GM18858 (cell line): ENCODE results near the gene KTN1.

Experiments
- ATAC-seq: cut with Tn5 transposase; IDR thresholded peaks from one replicate; pipeline ENCODE4 v1.9.1; 2021; ENCODE audit not compliant: unreplicated experiment

The KTN1 gene

DNA sequence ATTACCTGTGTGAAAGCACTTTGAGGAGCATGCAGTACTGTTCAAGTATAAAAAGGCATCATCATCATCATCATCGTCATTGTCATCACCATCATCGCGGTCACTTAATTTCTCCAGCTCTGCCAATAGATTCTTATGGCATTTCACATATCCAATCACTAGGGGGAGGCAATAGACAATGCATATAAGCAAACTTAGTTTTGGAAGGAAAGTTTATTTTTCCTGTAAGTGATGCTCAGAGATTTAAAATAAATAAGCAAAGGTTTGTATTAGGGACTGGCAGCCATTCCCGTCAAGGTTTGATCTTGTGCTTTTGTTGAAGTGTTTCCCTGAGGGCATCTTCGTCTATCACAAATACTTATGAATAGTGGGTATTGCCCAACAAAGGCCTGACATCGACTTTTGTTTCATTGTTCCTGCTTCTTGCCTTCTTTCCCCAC is 127.4 kb downstream of the KTN1 start:
- no peak for ATAC-seq

DNA sequence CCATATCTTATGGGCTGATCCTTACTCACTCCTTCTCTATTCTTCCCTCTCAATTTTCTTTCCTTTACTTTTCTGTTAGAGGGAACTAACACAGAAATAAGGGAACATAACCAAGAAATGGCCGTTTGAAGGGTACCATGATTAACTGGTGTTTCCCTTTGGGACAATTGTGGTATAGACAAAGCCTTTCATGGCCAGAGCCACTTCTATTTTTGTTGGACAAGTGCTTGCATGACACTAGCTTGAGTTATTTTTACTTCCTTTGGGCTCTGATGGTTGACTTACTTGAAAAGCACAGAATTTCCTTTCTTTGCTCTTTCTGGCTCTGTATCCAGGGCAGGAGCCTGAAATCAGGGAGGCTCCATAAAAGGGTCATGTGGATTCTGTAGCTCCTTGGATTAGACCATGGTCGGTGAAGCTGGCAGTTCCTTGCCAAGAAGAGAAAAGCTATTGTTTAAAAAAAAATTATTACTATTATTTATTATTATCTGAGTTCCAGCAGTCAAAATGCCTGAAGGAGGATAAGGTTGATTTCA is 130.6 kb downstream of the KTN1 start:
- no peak for ATAC-seq

DNA sequence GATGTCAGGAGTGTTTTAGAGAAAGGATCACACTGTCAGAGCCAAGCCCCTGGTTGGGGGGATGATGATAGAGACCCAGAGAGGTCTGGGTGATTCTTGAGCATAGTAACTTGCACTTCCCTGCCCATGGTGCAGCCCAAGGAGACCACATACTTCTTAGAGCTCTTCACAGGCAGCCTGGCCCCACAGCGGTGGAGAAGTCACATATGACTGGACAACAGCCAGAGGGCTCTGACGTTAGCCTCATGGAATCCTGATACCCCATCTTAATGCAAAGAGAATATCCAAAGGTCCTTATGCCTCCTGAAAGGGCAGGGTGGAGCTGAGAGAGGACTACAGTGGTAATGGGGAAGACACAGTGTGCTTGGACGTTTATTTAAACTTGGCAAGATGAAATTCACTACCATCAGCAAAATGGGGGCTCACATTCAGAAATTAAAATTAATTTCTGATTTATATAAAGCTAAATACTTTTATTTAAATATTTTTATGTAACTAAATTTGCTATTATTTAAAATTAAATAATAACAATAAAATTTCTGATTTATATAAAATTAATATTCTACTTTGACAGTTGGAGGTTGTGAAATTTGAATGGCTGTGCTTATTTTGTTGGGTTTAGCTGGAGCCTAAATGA is 131.3 kb downstream of the KTN1 start:
- no peak for ATAC-seq

DNA sequence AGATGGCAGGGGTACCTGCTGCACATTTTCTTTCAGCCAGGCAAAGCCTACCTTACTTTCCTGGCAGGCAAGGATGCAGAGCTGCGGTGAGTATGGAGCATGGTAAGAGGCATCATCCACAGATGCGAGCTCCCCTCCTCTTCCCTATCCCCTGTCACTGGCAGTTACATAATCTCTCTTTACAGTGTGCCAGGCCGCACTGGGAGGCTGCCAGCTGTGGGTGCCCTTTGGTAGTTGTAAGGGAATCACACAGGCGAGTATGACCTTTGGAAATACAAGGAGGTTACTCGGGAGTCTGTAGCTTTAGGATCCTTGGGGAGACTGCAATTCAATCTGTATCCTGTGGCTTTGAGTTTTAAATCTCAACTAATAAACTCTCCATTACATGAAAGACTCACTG is 132.5 kb downstream of the KTN1 start:
- no peak for ATAC-seq

DNA sequence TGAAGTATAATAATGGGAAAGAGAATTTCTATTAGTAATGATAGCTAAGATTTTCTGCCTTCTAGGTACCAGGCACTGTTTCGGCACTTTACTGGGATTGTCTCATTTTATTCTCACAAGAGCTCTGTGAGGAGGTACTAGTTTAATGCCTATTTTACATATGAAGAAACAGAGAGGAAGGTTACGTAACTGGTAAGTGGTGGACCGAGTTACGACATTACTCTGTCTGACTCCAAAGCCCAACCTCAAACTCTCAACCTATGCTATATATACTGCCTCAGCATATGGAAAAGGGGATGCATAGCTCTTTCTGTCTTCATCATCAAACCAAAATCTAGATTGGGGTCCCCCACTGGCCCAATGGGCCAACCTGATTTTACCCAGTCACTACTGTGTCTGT is 133.5 kb downstream of the KTN1 start:
- ATAC-seq = no peak

DNA sequence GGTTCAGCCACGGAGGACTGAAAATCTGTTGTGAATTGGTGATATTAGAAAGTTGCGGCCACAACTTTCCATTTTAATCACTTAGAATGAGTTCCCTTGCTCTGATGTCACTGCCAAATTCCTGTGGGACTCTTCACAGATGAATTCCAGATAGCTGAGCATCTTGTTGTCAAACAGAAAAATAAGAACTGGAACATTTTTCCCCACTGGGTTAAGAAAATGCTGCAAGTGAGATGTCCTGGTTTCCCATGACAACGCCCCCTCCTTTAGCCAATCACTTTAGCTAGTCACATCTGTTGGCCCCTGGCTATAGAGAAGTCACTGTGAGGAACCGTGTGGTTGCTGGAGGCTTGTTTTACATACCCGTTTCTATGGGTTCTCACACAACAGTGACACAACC is 135.9 kb downstream of the KTN1 start:
- ATAC-seq = no peak

DNA sequence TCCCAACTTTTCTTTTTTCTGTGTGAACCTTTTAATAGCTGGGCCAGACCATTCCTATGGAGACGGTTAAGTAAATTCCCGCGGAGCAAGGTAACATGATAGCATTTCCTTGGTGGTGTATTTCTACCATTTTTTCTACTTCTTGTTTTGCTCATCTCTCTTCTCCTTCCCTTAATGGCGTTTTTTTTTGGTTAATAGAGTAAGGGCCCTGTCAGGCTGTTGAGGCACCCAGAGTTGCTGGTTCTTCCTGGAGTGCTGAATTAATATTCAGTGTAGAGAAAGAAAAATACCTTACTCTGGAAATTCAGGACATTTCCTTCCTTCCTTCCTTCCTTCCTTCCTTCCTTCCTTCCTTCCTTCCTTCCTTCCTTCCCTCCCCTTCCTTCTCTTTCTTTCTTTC is 137.6 kb downstream of the KTN1 start:
- ATAC-seq = no peak

DNA sequence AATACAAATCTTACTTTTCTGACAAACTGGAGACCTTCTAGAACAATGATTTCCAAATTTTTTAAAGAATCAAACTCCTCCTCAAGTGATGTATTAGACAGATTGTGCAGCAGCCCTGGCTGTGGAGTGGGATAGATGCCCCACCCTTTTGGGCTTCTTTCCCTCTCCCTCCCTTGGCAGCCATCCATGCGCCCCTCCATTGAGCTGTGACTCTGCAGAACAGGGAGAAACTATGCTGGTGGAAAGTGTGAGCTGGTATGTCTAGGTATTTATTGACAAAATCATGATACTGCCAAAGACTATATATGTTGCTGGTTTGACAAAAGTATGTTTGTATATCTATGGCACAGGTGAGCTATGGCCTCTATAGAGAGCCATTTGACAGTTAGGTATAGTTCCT is 138.5 kb downstream of the KTN1 start:
- ATAC-seq = no peak

DNA sequence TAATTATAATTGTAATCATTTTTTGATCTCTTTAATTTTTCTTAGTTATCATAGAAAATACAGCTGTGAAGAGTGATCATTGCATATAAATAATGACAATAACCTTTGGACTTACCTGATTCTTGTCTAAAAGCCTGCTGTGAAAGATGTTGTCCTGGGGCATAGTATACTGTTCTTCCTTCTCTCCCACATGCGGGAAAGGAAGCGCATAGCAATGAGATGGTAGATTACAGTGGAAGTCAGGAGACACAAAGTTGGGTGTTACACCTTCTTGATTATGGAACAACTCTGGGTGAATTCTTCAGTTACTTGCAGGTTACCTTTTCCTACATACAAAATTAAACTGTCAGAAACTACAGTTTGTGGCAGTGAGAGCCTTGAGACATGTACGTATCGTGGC is 140.8 kb downstream of the KTN1 start:
- ATAC-seq = no peak

DNA sequence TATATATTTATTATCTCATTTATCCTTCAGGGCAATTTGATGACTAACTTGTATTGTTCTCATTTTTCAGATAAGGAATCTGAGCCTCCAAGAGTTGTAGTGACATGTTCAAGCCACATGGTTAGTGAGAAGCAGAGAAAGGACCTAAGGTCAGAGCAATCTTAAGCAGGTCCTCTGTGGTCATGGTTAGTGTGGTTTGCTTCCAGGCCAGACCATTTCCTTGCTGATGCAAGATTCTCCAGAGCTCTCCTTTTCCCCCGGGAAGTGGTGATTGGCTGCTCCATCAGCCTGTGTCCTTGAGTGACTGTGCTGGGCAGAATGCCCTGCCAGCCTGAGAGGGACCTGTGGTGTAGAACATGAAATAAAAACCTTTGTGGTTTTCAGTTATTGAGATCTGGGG is 141.3 kb downstream of the KTN1 start:
- no peak for ATAC-seq

DNA sequence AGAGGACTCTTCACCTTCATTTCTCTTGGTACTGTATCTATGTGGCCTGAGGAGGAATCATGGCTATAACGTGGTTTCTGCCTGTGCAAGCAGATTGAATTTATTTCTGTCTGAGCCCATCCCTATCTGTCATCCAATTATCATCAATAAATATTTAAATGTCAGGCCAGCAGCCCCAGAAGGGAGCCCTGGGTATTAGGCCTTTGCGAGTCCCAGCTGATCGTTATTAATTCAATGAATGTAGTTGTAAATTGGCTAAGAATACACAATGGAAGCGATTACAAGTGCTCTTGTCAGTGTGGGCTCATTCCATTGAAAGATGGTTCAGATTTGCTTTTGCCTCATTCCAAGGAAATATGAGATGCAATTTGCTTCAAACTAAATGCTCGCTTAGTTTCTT is 142.0 kb downstream of the KTN1 start:
- no peak for ATAC-seq

DNA sequence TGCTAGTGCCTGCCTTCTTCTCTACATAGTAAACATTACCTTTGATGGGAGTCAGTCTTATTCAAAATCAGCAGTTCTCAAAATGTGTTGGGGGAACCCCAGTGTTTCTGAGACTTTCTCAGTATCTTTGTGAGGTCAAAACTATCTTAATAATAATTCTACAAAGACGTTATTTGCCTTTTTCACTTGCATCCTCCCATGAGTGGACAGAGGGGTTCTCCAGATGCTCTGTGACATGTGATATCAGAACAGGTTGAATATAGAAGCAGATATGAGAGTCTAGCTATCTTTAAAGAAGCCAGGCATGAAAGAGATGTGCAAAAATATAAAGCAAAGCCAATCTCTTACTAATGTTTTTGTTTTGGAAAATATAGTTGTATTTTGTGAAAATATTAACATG is 144.7 kb downstream of the KTN1 start:
- ATAC-seq = no peak

DNA sequence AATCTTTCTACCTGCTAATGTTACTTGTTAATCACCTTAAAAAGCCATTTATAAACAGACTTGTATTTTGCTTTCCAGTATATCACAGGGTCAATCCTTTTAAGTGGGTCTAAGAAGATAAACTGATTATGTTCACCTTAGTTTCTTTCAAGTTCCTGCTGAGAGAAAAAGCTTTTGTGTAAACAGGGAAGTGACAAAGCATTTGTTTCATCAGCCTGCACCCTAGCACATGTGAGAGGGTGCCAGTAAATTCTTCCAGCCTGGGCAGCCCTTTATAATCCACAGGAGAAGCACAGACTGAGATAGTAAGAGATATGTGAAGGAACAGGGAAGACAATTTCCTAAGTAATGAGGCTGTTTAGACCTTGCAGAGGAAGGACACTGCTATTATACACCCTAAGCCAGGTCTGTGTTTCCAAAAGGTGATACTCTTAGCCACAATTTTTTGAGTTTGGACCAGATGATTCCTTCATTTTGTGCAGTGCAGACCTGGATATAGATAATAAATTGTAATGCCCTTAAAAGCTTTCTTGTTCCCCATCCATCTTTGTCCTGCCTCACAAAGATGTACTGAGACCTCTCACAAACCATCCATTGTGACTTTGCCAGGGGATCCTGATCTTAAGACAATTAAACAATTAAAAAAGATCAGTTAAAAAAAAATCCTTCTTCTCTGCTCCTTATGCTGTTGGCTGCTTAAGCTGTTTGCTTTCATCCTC is 150.7 kb downstream of the KTN1 start:
- ATAC-seq = no peak

DNA sequence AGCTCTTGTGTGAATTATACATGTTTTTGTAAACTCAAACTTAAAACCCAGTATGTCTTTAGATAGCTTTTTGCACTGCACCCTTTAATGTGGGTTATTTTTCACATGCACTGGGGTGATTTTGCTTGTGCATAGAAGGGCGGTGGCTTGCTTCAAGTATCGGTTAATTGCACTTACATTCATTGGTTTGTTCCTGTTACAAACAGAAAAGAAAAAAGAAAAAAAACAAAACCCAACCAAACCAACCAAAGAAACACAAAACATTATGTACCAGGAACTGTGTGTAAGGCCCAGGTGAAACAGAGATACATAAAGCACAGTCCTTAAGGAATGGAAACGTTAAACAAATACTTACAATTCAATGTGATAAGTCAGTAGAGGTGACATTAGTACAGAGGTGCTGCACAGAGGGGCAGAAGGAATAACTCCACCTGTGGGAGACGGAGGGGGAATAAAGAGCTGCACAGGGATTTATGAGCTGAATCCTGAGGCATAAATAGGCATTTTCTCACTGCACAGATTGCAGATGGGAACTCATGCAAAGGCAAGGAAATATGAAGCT is 151.4 kb downstream of the KTN1 start:
- no peak for ATAC-seq

DNA sequence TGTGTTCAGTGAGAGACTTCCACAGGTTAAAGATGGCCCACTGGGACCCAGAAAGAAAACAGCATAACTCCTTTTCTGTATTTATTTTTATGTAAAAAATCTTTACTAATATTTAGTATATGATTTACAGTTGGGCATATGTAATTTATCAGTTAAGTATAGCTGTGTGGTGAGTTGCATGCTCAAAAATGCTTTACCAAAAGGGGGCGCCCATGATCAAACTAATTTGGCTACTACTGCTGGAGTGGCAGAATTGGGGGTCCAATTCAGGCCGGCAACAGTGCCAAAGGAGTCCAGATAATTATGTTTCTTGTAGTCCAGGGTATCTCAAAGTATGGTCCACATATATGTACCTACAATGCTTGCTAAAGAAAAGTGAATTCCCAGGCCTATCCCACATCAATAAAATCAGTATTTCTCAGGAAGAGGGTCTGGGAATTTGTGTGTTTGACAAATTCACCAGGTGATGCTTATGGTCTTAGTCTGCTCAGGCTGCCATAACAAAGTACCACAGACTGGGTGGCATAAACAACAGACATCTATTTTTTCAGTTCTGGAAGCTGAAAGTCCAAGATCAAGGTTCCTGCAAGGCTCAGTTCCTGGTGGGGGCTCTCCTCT is 152.0 kb downstream of the KTN1 start:
- no peak for ATAC-seq

DNA sequence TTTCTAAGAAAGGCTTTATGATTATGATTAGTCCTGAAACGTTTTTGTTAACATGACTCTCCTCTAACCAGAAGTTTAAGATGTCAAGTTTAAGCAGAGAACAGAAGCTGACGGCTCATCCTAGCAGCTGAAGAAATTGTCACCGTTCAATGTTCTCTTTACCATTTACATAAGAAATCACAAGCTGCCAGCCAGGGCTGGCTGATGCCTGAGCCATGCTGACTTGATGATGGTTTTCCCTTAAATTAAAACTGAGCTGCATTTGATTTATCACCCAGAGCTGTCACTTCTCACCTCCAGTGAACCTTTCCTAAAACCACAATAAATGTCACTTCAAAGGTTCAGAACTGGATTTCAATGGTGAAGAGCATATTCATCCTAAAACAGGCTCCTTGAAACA is 153.6 kb downstream of the KTN1 start:
- ATAC-seq = no peak
